A172 (cell line): Measurements from ENCODE around the gene NPR2. TPM values are rescaled to one million over a fixed set of nuclear protein-coding genes. Genes with fewer than 3 reads are reported as not detected.

ENCODE experiments used
- DNase-seq: peaks from one replicate; pipeline ENCODE4 v3.0.0-alpha.2; 2015; ENCODE audit warnings: low spot score
- total RNA-seq: library from RNA; depleted of rRNA; stranded (reverse); fragments of >200 nt; shearing (Covaris generic); gene quantifications from 2 replicates; pipeline ENCODE4 v1.2.3, GENCODE V29; 2014; rRNA removed

NPR2 gene
- 1.9 and 2.1 TPM in 2 replicates for total RNA-seq

GRCh38 chr9:35791297-35791921 lies at the start of gene NPR2:
TSS of gene NPR2 (plus strand) at chr9:35791591. CDS start at chr9:35792409, 818 bp downstream.
- no peak for DNase-seq

- no peak for DNase-seq
These were observed 49.7 kb upstream of the NPR2 start for GRCh38 chr9:35741740-35742139.

- DNase-seq = no peak
These were observed 47.9 kb upstream of the NPR2 start for GRCh38 chr9:35743452-35743851.

GRCh38 chr9:35743880-35744518 lies 47.4 kb upstream of the NPR2 start:
- no peak for DNase-seq

- DNase-seq = no peak
These were observed 45.8 kb upstream of the NPR2 start for GRCh38 chr9:35745569-35745968.

GRCh38 chr9:35746583-35746982 lies 44.8 kb upstream of the NPR2 start:
- no peak for DNase-seq

- no peak for DNase-seq
These were observed 43.0 kb upstream of the NPR2 start for GRCh38 chr9:35748242-35748857.

GRCh38 chr9:35748858-35749514 lies 42.4 kb upstream of the NPR2 start, which contains the start of the genes GBA2 and RGP1:
TSS of gene GBA2 (minus strand) at chr9:35749228. CDS start at chr9:35748704, 524 bp downstream.
TSS of gene RGP1 (plus strand) at chr9:35749287. CDS start at chr9:35749756, 469 bp downstream.
- peak; percentile 61 for DNase-seq

GRCh38 chr9:35749515-35750255 lies 41.7 kb upstream of the NPR2 start:
- DNase-seq = no peak

GRCh38 chr9:35750256-35750531 lies 41.2 kb upstream of the NPR2 start:
- DNase-seq = no peak

GRCh38 chr9:35753466-35753865 lies 37.9 kb upstream of the NPR2 start:
- DNase-seq = no peak

GRCh38 chr9:35754264-35754663 lies 37.1 kb upstream of the NPR2 start, which contains the start of gene MSMP:
TSS of gene MSMP (minus strand) at chr9:35754276. CDS start at chr9:35754129, 147 bp downstream.
- no peak for DNase-seq

GRCh38 chr9:35755071-35755470 lies 36.3 kb upstream of the NPR2 start:
- DNase-seq = no peak

GRCh38 chr9:35756275-35757225 lies 34.8 kb upstream of the NPR2 start:
- DNase-seq = peak; percentile 49

- peak; percentile 60 for DNase-seq
These were observed 34.0 kb upstream of the NPR2 start for GRCh38 chr9:35757226-35757891.

GRCh38 chr9:35757892-35758275 lies 33.5 kb upstream of the NPR2 start:
- DNase-seq = no peak

- DNase-seq = no peak
These were observed 32.8 kb upstream of the NPR2 start for GRCh38 chr9:35758475-35759050.

GRCh38 chr9:35759795-35760194 lies 31.6 kb upstream of the NPR2 start:
- no peak for DNase-seq

- peak; percentile 42 for DNase-seq
These were observed 30.7 kb upstream of the NPR2 start for GRCh38 chr9:35760651-35761050.

- no peak for DNase-seq
These were observed 28.2 kb upstream of the NPR2 start for GRCh38 chr9:35763181-35763580.
